B cell (primary cell): ENCODE data around the gene GANAB. TPM values are rescaled to one million over a fixed set of nuclear protein-coding genes. Genes with fewer than 3 reads are reported as not detected.

Experiments used
- ATAC-seq: fragments of 200-7000 bp; cut with Tn5 transposase; one replicate; pipeline ENCODE4 v1.10.0; 2021; ENCODE audit warnings: low read depth, mild to moderate bottlenecking, moderate number of reproducible peaks, moderate library complexity
- CTCF ChIA-PET: fragments of 350-600 bp; sonication (Branson Sonifier 250); formaldehyde crosslinking; loops from one replicate; lab custom pipeline; 2021; ENCODE audit warnings: antibody characterized with exemption, inconsistent platforms; lab: Charles Lee
- POLR2A ChIA-PET: fragments of 350-600 bp; sonication (Branson Sonifier 250); formaldehyde crosslinking; loops from one replicate; lab custom pipeline; 2021; ENCODE audit warnings: antibody characterized with exemption; lab: Charles Lee
- DNase-seq: peaks from one replicate; pipeline ENCODE4 v3.0.0; 2013
- H2AFZ ChIP-seq: 2 replicates; pipeline ENCODE4 v1.6.1; 2012; ENCODE audit warnings: mild to moderate bottlenecking, low read depth, low read length; ENCODE audit not compliant: insufficient read depth, poor library complexity, severe bottlenecking
- H3K27ac ChIP-seq, 2 donors: 1 replicate in 1 of 2; 2 replicates in 1 of 2; pipeline ENCODE4 v1.5.1; 2012 to 2013; ENCODE audit warnings: low read length in 2 of 2, mild to moderate bottlenecking in 2 of 2, moderate library complexity in 1 of 2
- H3K27me3 ChIP-seq, 4 experiments: fragments of 200-600 bp in 1 of 4; sonication (generic) in 1 of 4; replicated peaks in 1 of 4; 1 replicate in 2 of 4; 2 replicates in 2 of 4; pipeline versions ENCODE4 v1.6.1 to v1.7.0; 2013 to 2016; ENCODE audit warnings: low read length in 3 of 4, mild to moderate bottlenecking in 2 of 4, mixed read lengths in 1 of 4, moderate library complexity in 1 of 4; ENCODE audit not compliant: insufficient read depth in 4 of 4, control insufficient read depth in 3 of 4; ENCODE audit errors: control extremely low read depth in 1 of 4
- H3K36me3 ChIP-seq, 2 experiments: replicated peaks in 1 of 2; 1 replicate in 1 of 2; 2 replicates in 1 of 2; pipeline versions ENCODE4 v1.6.1 to v1.7.1; 2013; ENCODE audit warnings: low read length in 1 of 2; ENCODE audit not compliant: insufficient read depth in 2 of 2, control insufficient read depth in 1 of 2; ENCODE audit errors: control extremely low read depth in 1 of 2, extremely low read depth in 1 of 2
- H3K4me1 ChIP-seq, 2 donors: fragments of 200-600 bp in 1 of 2; sonication (generic) in 1 of 2; 1 replicate in 1 of 2; 2 replicates in 1 of 2; pipeline versions ENCODE4 v1.5.1 to v1.6.1; 2013 to 2017; ENCODE audit warnings: low read length in 2 of 2; ENCODE audit not compliant: control insufficient read depth in 2 of 2, insufficient read depth in 2 of 2
- H3K4me2 ChIP-seq: replicated peaks from 2 replicates; pipeline ENCODE3; 2012; ENCODE audit warnings: mild to moderate bottlenecking, low read depth, low read length; ENCODE audit not compliant: poor library complexity, severe bottlenecking
- H3K4me3 ChIP-seq, 5 experiments: fragments of 200-600 bp in 1 of 5; sonication (generic) in 1 of 5; 1 replicate in 3 of 5; 2 replicates in 2 of 5; pipeline versions ENCODE4 v1.5.1 to v1.7.0; 2011 to 2016; ENCODE audit warnings: low read length in 4 of 5, mild to moderate bottlenecking in 4 of 5, low read depth in 2 of 5, control low read depth in 1 of 5, moderate library complexity in 1 of 5; ENCODE audit not compliant: insufficient read depth in 1 of 5; ENCODE audit errors: control extremely low read depth in 1 of 5, extremely low read depth in 1 of 5
- H3K79me2 ChIP-seq: fragments of 200-600 bp; sonication (generic); one replicate; pipeline ENCODE4 v1.6.0; 2016; ENCODE audit warnings: low read length; ENCODE audit not compliant: control insufficient read depth, insufficient read depth
- H3K9ac ChIP-seq: fragments of 200-600 bp; sonication (generic); 2 replicates; pipeline ENCODE4 v1.6.1; 2017; ENCODE audit warnings: mild to moderate bottlenecking, low read length, moderate library complexity
- H3K9me3 ChIP-seq, 3 donors: one replicate each; pipeline versions ENCODE4 v1.6.1 to v1.7.1; 2013; ENCODE audit warnings: low read length in 2 of 3; ENCODE audit not compliant: control insufficient read depth in 2 of 3, insufficient read depth in 1 of 3; ENCODE audit errors: control extremely low read depth in 1 of 3
- H4K20me1 ChIP-seq: 2 replicates; pipeline ENCODE4 v1.6.0; 2012; ENCODE audit warnings: mild to moderate bottlenecking, low read length; ENCODE audit not compliant: insufficient read depth, control insufficient read depth, poor library complexity, severe bottlenecking
- H3K27ac Mint-ChIP-seq: one replicate; pipeline ENCODE4 v1.8.0; 2021; ENCODE audit warnings: mixed read lengths
- H3K27me3 Mint-ChIP-seq: one replicate; pipeline ENCODE4 v1.8.0; 2021; ENCODE audit warnings: mixed read lengths
- H3K4me1 Mint-ChIP-seq: one replicate; pipeline ENCODE4 v1.8.0; 2021; ENCODE audit warnings: mixed read lengths
- H3K4me3 Mint-ChIP-seq: one replicate; pipeline ENCODE4 v1.8.0; 2021; ENCODE audit warnings: mixed read lengths
- H3K9me3 Mint-ChIP-seq: one replicate; pipeline ENCODE4 v1.8.0; 2022; ENCODE audit warnings: mixed read lengths; ENCODE audit not compliant: insufficient read depth
- EZH2 ChIP-seq: IDR thresholded peaks from 2 replicates; pipeline ENCODE4 v1.6.1; 2012; ENCODE audit warnings: borderline replicate concordance, low read depth, mild to moderate bottlenecking, moderate library complexity, low read length; ENCODE audit not compliant: insufficient read depth, poor library complexity, severe bottlenecking
- WGBS: methylation state at CpG from one replicate; pipeline ENCODE4 v1.1.5; 2013; ENCODE audit warnings: missing lambda C conversion rate; ENCODE audit not compliant: insufficient coverage; 5-methylcytosine and 5-hydroxymethylcytosine counted together
- intact Hi-C: fragments of 100-400 bp; cut with micrococcal nuclease; formaldehyde crosslinking; loops from one replicate; pipeline ENCODE4 v1.10.0; 2022
- polyA plus RNA-seq: library from polyadenylated mRNA; depleted of rRNA; stranded (reverse); fragments of >200 nt; gene quantifications from 2 replicates; pipeline ENCODE4 v1.2.3, GENCODE V29; 2012
- total RNA-seq, 2 donors: library from RNA; stranded (reverse); fragments of 120-200 nt in 1 of 2; gene quantifications; 1 replicate in 1 of 2; 2 replicates in 1 of 2; pipeline versions ENCODE4 v1.2.3 to v1.2.4, GENCODE V29; 2013 to 2022
- TF ChIP-seq, protein P1 (sequence below): fragments of 200-600 bp; IDR thresholded peaks from one replicate; pipeline ENCODE4 v1.8.0; 2022; ENCODE audit warnings: antibody characterized with exemption, mild to moderate bottlenecking

GANAB gene
- total and polyA plus RNA-seq, 2 donors (not counting 1 experiment from before 2014, with no cell fraction given): 98.7 to 204 TPM

- Histone ChIP-seq H3K4me2 (peak within 1 kb of the TSS; percentile 78), H3K9ac (peak within 1 kb of the TSS; percentile 82), H3K27ac (peak within 1 kb of the TSS; percentile 73 to 81), H3K36me3 (peaks cover 5 to 19% of the 10 kb centered on the region in 2 experiments), H3K79me2 (peaks cover 50% of the 10 kb centered on the region), H3K9me3 (no peaks in the 10 kb centered on the region), H3K4me1 (peaks cover 17 to 35% of the 10 kb centered on the region in 2 donors), H2AFZ (peak within 1 kb of the TSS; percentile 96), H3K4me3 (peak within 1 kb of the TSS; percentile 79 to 98 (median 91)), H4K20me1 (peaks cover 9% of the 10 kb centered on the region), H3K27me3 (no peaks in the 10 kb centered on the region)
- intact Hi-C loops: loop anchor here (1.0 to 2.0 kb wide), 7 partner anchors 12 to 74 kb away; partner anchors contain the start of genes EML3, GANAB, INTS5 and TUT1
- Mint-ChIP-seq H3K4me3 (peak within 1 kb of the TSS; percentile 97), H3K9me3 (no peaks in the 10 kb centered on the region), H3K27me3 (no peaks in the 10 kb centered on the region), H3K4me1 (peaks cover 45% of the 10 kb centered on the region), H3K27ac (peak within 1 kb of the TSS; percentile 93)
- CTCF ChIA-PET: interaction anchor here (0.6 to 2.0 kb wide), 17 partner anchors 10 to 241 kb away, joined by 3 to 17 read pairs (median 4); partner anchors contain the start of genes B3GAT3, INTS5 and TUT1
- DNase-seq: peak; percentile 95
- no peak for TF ChIP-seq EZH2
- TF ChIP-seq, protein P1, sequence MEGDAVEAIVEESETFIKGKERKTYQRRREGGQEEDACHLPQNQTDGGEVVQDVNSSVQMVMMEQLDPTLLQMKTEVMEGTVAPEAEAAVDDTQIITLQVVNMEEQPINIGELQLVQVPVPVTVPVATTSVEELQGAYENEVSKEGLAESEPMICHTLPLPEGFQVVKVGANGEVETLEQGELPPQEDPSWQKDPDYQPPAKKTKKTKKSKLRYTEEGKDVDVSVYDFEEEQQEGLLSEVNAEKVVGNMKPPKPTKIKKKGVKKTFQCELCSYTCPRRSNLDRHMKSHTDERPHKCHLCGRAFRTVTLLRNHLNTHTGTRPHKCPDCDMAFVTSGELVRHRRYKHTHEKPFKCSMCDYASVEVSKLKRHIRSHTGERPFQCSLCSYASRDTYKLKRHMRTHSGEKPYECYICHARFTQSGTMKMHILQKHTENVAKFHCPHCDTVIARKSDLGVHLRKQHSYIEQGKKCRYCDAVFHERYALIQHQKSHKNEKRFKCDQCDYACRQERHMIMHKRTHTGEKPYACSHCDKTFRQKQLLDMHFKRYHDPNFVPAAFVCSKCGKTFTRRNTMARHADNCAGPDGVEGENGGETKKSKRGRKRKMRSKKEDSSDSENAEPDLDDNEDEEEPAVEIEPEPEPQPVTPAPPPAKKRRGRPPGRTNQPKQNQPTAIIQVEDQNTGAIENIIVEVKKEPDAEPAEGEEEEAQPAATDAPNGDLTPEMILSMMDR: no peak
- peak; percentile 90 for ATAC-seq
- WGBS: under 1% methylated on average over 46 of the region's 47 CpGs
- POLR2A ChIA-PET: interaction anchor here (0.6 to 3.6 kb wide), 29 partner anchors 8 to 1543 kb away, joined by 3 to 62 read pairs (median 6); partner anchors contain the start of genes B3GAT3, BSCL2, EEF1G and GANAB
Measured at GRCh38 chr11:62665075-62665598, 18.7 kb upstream of the GANAB start, which contains the start of the genes C11orf98 and CSKMT. Gene C11orf98 (minus strand): TSS chr11:62665210. CDS start chr11:62665169, 41 bp downstream. Gene CSKMT (plus strand): TSS chr11:62665312. CDS start chr11:62665880, 568 bp downstream.
